HEK293 (cell line): ENCODE results near the gene ABHD17C.

ENCODE experiments used
- CTCF ChIP-seq: fragments of 450-650 bp; formaldehyde crosslinking; IDR thresholded peaks from 2 replicates; pipeline ENCODE4 v1.5.1; 2016; ENCODE audit warnings: missing biosample characterization, missing genetic modification characterization
- ELK4 ChIP-seq: IDR thresholded peaks from 2 replicates; pipeline ENCODE4 v1.6.1; 2011; ENCODE audit warnings: mild to moderate bottlenecking, low read depth, low read length, borderline replicate concordance
- TCF7L2 ChIP-seq: IDR thresholded peaks from 2 replicates; pipeline ENCODE4 v1.6.1; 2011; ENCODE audit warnings: low read depth, mild to moderate bottlenecking, inconsistent platforms, low read length, moderate library complexity, borderline replicate concordance
- ZBTB10 ChIP-seq: fragments of 450-650 bp; formaldehyde crosslinking; IDR thresholded peaks from 2 replicates; pipeline ENCODE4 v1.5.1; 2016; ENCODE audit warnings: missing biosample characterization, missing genetic modification characterization
- ZBTB49 ChIP-seq: fragments of 450-650 bp; formaldehyde crosslinking; IDR thresholded peaks from 2 replicates; pipeline ENCODE4 v1.5.1; 2016; ENCODE audit warnings: missing biosample characterization, missing genetic modification characterization, low read depth
- ZBTB8A ChIP-seq: fragments of 450-650 bp; formaldehyde crosslinking; IDR thresholded peaks from 2 replicates; pipeline ENCODE4 v1.5.1; 2016; ENCODE audit warnings: missing biosample characterization, missing genetic modification characterization
- ZNF311 ChIP-seq: fragments of 450-650 bp; formaldehyde crosslinking; IDR thresholded peaks from 2 replicates; pipeline ENCODE4 v1.5.1; 2017; ENCODE audit warnings: missing biosample characterization, missing genetic modification characterization, borderline replicate concordance
- ZNF335 ChIP-seq: fragments of 450-650 bp; formaldehyde crosslinking; conservative IDR thresholded peaks from 2 replicates; pipeline ENCODE4 v1.5.1; 2016; ENCODE audit warnings: missing biosample characterization, missing genetic modification characterization
- ZNF350 ChIP-seq: fragments of 450-650 bp; formaldehyde crosslinking; IDR thresholded peaks from 2 replicates; pipeline ENCODE4 v1.5.0; 2017; ENCODE audit warnings: missing biosample characterization, mild to moderate bottlenecking, missing genetic modification characterization
- ZNF501 ChIP-seq: fragments of 450-650 bp; formaldehyde crosslinking; IDR thresholded peaks from 2 replicates; pipeline ENCODE4 v1.5.1; 2016; ENCODE audit warnings: missing biosample characterization, missing genetic modification characterization
- ZNF580 ChIP-seq: fragments of 450-650 bp; formaldehyde crosslinking; IDR thresholded peaks from 2 replicates; pipeline ENCODE4 v1.5.1; 2016; ENCODE audit warnings: missing biosample characterization, missing genetic modification characterization
- ZNF776 ChIP-seq: fragments of 450-650 bp; formaldehyde crosslinking; IDR thresholded peaks from 2 replicates; pipeline ENCODE4 v1.5.0; 2017; ENCODE audit warnings: missing biosample characterization, missing genetic modification characterization, borderline replicate concordance
- ZNF792 ChIP-seq: fragments of 450-650 bp; formaldehyde crosslinking; IDR thresholded peaks from 2 replicates; pipeline ENCODE4 v1.5.1; 2016; ENCODE audit warnings: missing biosample characterization, missing genetic modification characterization

- no peak for TF ChIP-seq CTCF (tag by site-specific recombination)
- no peak for TF ChIP-seq ZNF580 (tag by site-specific recombination)
- no peak for TF ChIP-seq ZBTB10 (tag by site-specific recombination)
- TF ChIP-seq ELK4, result no peak
- no peak for TF ChIP-seq ZNF311 (tag by site-specific recombination)
- TF ChIP-seq ZBTB8A (tag by site-specific recombination), result no peak
- TF ChIP-seq ZNF501, result no peak
- no peak for TF ChIP-seq ZNF335 (tag by site-specific recombination)
- TF ChIP-seq TCF7L2, result no peak
- TF ChIP-seq ZNF350 (tag by site-specific recombination), result no peak
- TF ChIP-seq ZNF792 (tag by site-specific recombination), result no peak
- TF ChIP-seq ZBTB49 (tag by site-specific recombination), result no peak
- no peak for TF ChIP-seq ZNF776 (tag by site-specific recombination)
Observed at GRCh38 chr15:80703965-80704364, 8.9 kb downstream of the ABHD17C start.
